HG03108 (cell line): ENCODE data around the gene SPTBN1.
"Not testable (repeated sequence)": the region's sequence is repeated elsewhere in the genome, so short reads cannot be mapped to it uniquely, and the experiment has no call there.

Experiments used
- ATAC-seq: cut with Tn5 transposase; IDR thresholded peaks from one replicate; pipeline ENCODE4 v1.9.1; 2021; ENCODE audit warnings: moderate library complexity; ENCODE audit not compliant: unreplicated experiment

SPTBN1 gene

GRCh38 chr2:54500404-54501205 is 44.5 kb downstream of the SPTBN1 start:
- ATAC-seq: no peak

DNA sequence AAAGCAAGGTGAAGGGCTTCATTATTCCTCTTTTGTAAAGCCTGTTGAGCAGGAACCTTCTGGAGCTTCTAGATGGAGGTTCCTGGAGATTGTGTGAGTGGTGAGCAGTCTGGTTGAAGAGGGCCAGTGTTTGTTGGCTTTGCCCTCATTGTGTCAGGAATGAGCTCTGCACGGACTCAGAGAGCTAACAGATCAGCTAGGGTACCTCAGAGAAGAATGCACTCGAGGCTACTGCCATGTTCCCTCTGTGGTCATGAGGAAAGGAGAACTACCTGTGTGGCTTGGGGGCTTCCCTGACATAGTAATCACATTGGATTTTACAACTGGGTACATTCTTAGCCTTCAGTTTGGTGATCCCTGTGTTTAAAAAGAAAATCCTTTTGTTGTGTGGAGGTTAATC is 46.6 kb downstream of the SPTBN1 start:
- no peak for ATAC-seq

DNA sequence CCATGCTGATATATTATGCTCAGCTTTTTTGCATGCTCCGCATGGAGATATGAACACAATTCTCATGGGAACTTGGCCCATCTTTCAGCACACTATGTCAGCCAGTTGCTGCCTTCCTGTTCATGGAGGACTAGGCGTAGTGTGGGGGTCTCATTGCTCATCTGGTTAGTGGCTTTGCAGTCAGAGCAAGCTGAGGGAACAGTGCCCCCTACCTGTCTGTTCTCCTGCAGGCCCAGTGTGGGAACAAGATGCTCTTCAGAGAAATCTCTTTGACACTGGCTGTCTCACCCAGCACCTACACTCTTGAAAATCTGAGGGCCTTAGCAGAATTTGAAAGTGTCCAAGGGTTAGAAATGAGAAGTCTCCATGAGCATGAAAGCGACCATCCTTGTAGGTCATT is 47.1 kb downstream of the SPTBN1 start:
- ATAC-seq: no peak

GRCh38 chr2:54503828-54504227 is 47.7 kb downstream of the SPTBN1 start:
- ATAC-seq: no peak

DNA sequence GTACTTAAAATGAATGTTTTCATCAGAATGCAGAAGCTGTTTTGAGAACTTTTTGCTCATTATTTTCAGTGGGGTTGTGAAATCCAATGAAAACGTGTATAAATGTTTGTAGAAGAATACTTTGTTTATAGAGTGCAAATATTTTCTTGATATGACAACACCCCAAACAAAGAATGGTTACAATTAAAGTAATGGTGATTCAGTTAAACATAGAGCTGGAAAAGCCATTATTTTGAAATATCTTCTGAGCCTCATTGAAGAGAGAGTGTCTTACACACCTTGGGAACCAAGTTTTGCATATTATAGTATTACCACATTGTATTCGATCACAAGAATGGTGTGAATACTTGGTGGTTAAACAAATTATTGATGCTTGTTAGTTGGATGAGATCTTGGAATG is 48.7 kb downstream of the SPTBN1 start:
- no peak for ATAC-seq

DNA sequence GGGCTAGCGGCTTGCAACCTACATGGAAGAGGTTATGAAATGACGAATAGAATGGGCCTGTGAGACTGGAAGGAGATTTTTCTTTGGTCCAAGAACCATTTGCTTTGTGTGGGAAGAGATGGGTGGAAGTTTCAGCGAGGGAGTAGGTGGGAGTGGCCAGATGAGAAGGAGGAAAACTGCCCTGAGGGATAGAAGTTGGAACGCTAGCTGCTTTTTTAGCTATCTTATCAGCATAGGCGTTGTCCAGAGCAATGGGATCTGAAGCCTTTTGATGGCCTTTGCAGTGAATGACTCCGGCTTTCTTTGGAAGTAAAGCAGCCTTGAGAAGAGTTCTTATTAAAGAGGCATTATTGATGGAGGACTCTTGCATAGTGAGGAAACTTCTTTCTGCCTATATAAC is 52.4 kb downstream of the SPTBN1 start:
- no peak for ATAC-seq

DNA sequence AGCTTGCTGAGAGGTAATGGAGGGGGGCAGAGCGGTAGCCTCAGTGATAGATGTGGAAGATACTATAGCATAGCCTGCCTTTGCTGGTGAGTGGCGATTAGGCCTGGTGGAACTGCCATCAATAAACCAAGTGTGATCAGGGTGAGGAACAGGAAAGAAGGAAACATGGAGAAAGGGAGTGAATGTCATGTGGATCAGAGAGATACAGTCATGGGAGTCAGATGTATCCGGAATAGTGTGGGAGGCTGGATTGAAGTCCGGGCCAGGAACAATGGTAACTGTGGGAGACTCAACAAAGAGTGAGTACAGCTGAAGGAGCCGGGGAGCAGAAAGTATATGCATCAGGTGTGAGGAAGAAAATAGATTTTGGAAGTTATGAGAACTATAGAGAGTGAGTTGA is 52.9 kb downstream of the SPTBN1 start:
- not testable (repeated sequence) for ATAC-seq

DNA sequence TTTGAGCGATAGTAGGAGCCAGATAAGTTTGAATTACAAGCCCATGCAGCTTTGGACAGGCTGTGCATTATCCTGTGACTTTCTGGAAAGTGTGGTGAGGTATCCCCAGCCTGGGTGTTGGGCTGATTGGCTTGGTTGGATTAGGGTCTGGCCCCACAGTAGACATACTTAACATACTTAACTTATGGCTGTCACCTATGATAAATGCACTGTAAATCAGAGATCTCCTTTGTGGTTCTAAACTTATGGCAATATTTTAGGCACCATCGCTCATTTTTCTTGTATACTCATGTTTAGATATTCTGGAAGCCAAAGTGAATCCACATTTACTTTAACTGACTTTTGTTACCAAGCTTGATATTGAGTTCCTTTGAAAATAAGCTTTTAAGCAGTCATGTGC is 54.8 kb downstream of the SPTBN1 start:
- ATAC-seq: no peak

- ATAC-seq: no peak
Measured at GRCh38 chr2:54512183-54512582, 56.1 kb downstream of the SPTBN1 start.

- ATAC-seq: no peak
Measured at GRCh38 chr2:54512663-54513362, 56.7 kb downstream of the SPTBN1 start.

DNA sequence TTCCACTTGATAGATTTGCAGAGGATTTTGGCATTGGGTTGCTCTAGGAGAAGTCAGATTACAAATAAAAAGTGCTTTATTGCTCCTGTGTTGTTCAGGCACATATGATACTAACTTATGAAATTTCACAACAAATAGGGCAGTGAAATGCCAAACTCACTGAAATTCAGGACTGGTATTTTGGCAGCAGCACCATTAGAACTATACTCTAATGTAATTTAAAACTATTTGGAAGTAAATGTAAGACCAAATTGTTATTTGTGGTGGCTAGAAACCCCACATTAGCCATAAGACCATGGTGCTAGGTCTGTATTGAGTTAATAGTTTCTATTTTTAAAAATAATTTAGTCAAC is 57.2 kb downstream of the SPTBN1 start:
- ATAC-seq: no peak

DNA sequence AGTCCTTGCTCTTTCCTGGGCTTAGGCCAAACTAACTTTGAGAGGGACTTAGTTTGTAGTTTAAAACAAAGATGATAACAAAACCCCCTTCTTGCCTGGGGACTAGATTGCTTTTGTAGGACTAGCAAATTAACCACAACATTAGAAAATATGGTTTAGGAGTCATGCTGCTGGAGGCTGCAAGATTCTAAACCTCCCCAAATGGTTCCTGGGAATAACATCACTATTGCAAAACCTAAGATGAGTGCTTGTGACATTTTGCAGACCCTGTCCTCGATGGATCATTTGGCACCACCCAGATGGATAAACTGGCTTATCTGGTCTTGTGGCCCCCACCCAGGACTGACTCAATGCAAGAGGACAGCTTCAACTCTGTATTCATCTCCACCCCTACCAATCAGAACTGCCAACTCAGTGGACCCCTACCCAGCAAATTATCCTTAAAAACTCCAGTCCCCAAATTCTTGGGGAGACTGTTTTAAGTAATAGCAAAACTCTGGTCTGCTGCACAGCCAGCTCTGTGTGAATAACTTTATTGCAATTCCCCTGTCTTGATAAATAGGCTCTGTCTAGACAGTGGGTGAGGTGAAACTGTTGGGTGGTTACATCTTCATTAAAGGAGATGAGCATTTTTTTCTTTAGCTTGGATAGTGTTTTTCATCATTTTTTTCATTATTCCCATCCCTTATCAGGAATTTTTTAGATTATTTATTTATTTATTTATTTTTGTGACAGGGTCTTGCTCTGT is 58.9 kb downstream of the SPTBN1 start:
- ATAC-seq: no peak

- no peak for ATAC-seq
Measured at GRCh38 chr2:54516842-54517241, 60.7 kb downstream of the SPTBN1 start.

DNA sequence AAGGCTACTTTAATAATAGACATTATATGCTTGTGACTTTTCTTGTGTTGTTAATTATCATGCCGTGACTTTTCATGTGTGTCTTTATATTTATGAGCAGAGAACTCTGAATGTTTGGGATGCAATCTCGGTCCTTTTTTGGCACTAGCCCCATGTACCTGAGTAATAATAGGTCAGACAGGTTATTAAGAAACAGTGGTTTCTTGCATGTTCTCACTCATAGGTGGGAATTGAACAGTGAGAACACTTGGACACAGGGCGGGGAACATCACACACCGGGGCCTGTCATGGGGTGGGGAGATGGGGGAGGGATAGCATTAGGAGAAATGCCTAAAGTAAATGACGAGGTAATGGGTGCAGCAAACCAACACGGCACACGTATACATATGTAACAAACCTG is 61.9 kb downstream of the SPTBN1 start:
- not testable (repeated sequence) for ATAC-seq

GRCh38 chr2:54518430-54518829 is 62.3 kb downstream of the SPTBN1 start:
- ATAC-seq: no peak

GRCh38 chr2:54519841-54520459 is 63.8 kb downstream of the SPTBN1 start:
- ATAC-seq: no peak

GRCh38 chr2:54520687-54521086 is 64.6 kb downstream of the SPTBN1 start:
- no peak for ATAC-seq

DNA sequence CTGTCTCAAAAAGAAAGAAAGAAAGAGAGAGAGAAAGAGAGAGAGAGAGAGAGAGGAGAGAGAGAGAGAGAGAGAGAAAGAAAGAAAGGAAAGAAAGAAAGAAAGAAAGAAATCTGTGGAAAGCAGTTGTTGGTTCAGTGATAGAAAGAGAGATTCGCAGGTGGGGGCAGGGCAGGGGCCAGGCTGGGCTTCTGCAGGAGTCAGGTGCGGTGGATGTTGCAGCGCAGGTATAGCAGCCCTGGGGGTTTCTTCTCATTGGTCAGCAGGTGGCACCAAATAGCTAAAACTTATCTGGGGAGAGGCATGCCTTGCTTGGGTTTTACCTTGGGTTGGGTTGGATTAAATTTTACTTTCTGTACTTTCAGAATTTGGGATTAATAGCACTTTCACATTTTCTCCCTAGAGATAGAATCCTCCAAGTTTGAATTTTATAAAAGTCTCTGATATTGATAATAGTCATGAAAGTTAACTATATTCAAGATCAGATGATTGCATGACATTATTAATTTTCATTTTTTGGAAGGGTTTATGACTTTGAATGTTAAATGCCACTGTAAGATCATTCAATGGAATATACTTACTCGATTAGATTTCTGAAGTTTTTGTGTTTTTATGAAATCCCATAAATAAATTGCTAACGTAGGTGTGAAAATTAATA is 66.6 kb downstream of the SPTBN1 start:
- ATAC-seq: peak; percentile 75

GRCh38 chr2:54523324-54523959 is 67.3 kb downstream of the SPTBN1 start:
- ATAC-seq: no peak

DNA sequence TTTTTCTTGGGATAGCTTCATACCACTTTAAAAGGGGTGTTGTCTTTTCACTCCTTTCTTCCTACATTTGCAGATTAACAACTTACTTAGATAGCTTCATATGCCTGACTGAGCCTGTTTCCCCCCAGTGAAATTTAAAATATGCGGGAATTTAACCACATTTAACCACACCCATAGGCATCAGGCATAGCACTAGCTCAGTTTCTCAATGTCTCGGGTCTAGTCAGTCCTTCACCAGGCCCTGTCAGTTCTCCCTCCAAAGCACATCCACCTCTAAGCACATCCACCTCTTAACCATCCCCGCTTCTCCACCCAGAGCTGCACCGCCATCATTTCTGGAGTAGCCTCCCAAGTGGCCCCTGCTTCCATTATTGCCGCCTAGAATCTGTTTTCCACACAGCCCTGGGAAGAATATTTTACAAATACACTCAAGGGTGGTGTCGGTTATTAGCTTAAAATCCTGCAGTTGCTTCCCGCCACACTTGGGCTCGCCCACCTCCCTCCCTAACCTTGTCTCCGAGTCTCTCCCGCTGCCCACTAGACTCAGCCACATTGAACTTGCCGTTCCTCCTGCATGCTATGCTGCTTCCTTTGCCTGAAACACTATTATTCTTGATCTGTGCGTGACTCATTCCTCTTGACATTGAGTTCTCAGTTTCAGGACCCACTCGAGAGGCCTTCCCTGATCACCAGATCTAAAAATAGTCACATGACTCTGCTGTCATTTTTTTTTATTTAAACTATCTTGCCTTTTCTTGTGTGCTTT is 68.3 kb downstream of the SPTBN1 start:
- ATAC-seq: no peak
